Measurements from ENCODE around the gene TAS2R40.

DNA sequence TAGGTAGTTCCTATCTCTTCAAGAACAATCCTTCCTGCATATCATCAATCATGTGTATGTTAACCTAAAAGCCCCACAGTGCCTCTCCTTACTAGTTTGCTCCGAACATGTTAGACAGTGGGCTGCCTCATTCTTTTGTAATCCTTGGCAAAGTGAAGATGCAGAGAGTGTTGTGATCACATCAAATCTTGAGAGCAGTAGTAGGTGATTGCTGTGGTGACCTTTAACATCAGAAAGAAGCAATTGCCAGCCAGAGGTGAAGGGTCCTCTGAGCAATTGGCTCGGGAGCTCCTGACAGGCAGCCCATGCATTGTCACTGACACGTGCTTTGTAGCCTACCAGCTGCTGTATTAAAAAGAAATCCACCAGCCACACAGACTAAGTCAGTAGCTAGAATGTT is 21.8 kb downstream of the TAS2R40 start:
- TF ChIP-seq POLR2A (IDR thresholded peaks at IDR 0.05) (no peak), CTCF (IDR thresholded peaks at IDR 0.05) (no peak)

All from upper lobe of left lung (tissue), 4 donors.